ENCODE data around the gene ATMIN.

ATMIN gene

DNA sequence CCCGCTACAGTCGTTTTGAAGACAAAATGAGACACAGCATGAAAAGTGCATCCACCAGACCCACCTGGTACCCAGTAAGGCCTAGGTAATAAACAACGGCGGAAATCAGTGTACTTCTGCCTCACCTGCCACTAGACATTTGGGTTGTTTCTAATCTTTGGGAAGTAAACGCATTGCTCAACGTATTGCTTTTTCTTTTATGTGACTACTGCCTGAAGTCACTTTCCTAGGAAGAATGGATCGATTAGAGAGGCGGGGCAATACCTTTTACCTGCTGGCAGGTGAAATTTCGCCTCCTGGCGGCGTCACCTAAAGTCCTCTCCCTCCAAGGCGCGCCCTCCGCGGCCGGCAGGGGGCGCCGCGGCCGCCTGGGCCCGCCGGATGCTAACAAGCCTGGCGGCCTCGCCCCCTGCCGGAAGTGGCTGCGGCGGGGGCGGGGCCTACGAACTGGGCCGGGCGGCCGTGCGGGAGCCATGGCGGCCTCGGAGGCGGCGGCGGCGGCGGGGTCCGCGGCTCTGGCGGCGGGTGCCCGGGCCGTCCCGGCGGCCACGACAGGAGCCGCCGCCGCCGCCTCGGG is at the start of gene ATMIN:
Gene ATMIN, plus strand, starts transcription at position 445 of the 577 bp plus-strand sequence. Its CDS starts 29 bp downstream, at position 474.
- peak; percentile 61 to 97 (median 77) for DNase-seq
- intact Hi-C loops (cut with DNase I), result loop anchor here (1.0 to 5.0 kb wide), 4 partner anchors 28 to 162 kb away; partner anchors contain the start of genes C16orf46, CENPN and GCSH

- no peak for DNase-seq
- intact Hi-C loops (cut with DNase I), result no loop called here
Observed at GRCh38 chr16:80986557-80986956, 49.1 kb upstream of the ATMIN start.

- intact Hi-C loops (cut with DNase I), result no loop called here
- no peak for DNase-seq
Observed at GRCh38 chr16:80988756-80989155, 46.9 kb upstream of the ATMIN start.

DNA sequence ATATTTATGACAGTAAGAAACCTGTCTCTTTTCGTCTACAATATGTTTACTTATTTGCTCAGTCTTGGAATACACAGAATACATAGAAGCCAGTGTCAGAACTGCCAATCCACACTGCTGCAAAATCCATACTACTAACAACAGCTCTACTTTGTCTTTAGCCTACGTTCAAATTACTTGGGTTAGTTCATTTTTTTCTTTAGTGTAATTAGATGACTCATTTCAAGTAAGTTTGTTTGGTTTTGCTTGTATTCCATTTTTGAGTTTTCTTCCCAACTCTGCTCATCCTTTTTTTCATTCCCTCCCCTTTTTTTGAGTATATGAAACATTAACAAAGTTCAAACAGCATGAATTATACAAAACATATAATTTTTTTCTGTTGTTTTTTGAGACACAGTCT is 45.8 kb upstream of the ATMIN start:
- intact Hi-C loops (cut with DNase I), result no loop called here
- DNase-seq, result no peak

- DNase-seq, result no peak
- intact Hi-C loops (cut with DNase I), result no loop called here
Observed at GRCh38 chr16:80990577-80990976, 45.1 kb upstream of the ATMIN start.

DNA sequence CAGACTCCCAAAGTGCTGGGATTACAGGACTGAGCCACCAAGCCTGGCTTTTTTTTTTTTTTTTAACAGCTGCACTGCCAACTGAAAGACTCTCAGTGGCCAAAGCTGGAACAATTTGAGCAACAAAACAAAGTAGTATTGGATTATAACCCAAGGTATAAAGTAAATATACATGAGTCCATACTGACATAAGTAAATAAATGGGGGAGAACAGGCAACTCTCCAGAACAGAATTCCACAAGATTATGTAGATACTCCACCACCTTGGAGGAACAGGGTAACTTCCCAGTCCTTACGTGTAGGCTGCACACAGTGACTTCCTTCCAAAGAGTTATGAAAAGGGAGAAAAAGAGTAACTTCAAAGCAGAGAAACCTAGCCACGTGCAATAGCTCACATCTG is 44.7 kb upstream of the ATMIN start:
- DNase-seq, result no peak
- intact Hi-C loops (cut with DNase I), result no loop called here

- DNase-seq, result no peak
Observed at GRCh38 chr16:80991792-80992430, 43.7 kb upstream of the ATMIN start.

DNA sequence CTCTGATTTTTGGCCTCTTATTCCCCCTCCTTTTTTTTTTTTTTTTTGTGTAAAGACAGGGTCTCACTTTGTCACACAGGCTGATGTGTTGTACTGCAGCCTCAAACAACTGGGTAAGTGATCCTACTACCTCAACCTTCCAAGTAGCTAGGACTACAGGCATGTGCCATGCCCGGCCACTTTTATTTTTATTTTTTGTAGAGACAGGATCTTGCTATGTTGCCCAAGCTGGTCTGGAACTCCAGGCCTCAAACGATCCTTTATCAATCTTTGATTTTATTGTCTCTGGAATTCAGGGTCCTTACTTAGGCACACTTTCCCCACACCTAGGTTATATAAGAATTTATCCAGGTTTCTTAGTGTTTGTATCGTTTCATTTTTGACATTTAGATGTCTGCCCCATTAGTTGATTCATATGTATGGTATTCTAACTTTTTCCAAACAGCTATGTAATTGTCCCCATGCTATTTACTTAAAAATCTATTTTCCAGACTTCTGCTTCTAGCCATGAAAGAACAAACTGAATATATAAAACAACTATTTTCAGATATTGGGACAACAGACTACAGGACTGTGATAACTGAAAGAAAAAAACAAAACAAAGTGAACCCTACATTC is 42.9 kb upstream of the ATMIN start:
- intact Hi-C loops (cut with DNase I), result no loop called here
- no peak for DNase-seq

More at GRCh38 chr16:80991792-80992430, 43.7 kb upstream of the ATMIN start:
- intact Hi-C loops (cut with DNase I), result no loop called here

GRCh38 chr16:80993307-80993706 is 42.3 kb upstream of the ATMIN start:
- no peak for DNase-seq
- intact Hi-C loops (cut with DNase I), result no loop called here

DNA sequence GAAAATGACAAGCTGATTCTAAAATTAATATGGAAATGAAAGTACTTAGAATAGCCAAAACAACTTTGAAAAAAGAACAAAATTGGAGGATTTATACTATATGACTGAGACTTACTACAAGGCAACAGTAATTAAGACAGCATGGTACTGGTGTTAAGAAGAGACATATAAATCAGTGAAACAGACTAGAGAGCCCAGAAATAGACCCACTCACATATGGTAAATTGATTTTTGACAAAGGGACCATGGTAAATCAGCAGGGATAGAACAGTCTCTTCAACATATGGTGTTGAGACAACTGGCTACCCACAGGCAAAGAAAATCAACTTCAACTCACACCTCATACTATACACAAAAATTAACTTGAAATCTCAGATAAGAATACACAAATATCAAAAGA is 41.8 kb upstream of the ATMIN start:
- intact Hi-C loops (cut with DNase I), result no loop called here
- no peak for DNase-seq

DNA sequence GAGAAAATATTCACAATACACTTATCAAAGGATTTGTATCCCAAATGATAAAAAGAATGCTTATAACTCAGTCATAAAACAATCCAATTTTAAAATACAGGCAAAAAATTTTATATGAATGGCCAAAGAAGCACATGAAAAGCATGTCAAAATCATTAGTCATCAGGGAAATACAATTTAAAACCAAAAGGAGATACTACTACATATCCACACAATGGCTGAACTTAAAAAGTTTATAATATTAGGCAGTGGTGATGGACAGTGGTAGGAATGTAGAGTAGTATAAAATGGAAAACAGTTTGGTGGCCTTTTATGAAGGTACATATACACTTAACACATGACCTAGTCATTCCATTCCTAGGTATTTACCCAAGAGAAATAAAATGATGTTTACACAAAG is 41.2 kb upstream of the ATMIN start:
- DNase-seq, result no peak
- intact Hi-C loops (cut with DNase I), result no loop called here

GRCh38 chr16:80996688-80997138 is 38.9 kb upstream of the ATMIN start:
- intact Hi-C loops (cut with DNase I), result no loop called here
- no peak for DNase-seq

- intact Hi-C loops (cut with DNase I), result no loop called here
- DNase-seq, result no peak
Observed at GRCh38 chr16:80997139-80997798, 38.4 kb upstream of the ATMIN start.

DNA sequence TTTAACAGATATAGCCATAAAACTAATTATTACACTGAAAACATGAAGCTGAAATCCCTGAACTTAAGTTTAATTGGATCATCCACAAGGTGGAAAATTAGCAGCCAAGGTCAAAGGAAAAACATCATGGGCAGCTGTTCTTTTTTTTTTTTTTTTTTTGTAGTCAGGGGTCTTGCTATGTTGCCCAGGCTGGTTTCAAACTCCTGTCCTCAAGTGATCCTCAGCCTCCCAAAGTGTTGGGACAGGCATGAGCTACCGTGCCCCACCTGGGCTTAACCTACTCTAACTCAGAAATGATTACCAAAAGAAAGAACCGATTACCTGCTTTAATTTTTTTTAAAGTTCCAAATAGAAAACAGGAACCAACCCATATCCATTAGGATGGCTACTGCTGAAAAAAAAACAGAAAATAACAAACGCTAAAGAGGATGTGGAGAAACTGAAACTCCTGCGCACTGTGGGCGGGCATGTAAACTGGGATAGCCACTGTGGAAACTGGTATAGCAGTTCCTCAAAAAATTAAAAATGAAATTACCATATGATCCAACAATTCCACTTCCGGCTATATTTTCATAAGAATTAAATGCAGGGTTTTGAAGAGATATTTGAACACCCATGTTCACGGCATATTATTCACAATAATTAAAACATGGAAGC is 37.5 kb upstream of the ATMIN start:
- intact Hi-C loops (cut with DNase I), result no loop called here
- no peak for DNase-seq

GRCh38 chr16:81000873-81001272 is 34.8 kb upstream of the ATMIN start:
- intact Hi-C loops (cut with DNase I), result loop anchor here (10.0 kb wide), 1 partner anchor 314 kb away; the partner anchor contains the start of gene GAN
- DNase-seq, result no peak

DNA sequence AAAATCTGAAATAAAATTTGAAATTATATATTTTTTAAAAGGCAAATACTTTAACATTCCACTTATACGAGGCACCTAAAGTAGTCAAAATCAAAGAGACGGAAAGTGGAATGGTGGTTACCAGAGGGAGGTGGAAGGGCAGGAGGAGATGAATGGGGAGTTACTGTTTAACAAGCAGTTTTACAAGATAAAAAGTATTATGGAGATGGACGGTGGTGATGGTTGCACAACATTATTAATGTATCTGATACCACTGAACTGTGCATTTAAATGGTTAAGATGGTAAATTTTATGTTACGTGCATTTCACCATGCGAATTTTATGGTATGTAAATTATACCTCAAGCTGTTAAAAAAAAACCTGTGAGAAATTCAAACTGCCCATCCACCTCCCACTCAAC is 34.3 kb upstream of the ATMIN start:
- no peak for DNase-seq
- intact Hi-C loops (cut with DNase I), result loop anchor here (10.0 kb wide), 1 partner anchor 313 kb away; the partner anchor contains the start of gene GAN

DNA sequence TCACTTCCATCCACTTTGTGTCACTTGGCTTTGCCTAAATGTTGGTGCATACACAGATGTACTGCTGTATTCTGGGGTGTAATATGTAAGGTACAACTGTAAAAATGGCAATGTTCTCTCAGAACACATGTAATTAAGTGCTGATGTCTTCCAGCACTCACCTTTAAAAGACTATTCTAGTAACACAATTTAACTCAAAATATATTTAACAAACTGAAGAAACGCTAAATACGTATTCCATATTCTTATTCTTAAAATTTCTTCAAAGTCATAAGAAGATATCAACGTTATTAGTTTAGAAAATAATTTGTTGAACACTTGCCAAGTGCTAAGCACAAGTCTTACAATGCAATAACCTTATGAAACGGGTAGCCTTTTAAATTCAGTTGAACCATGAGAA is 32.6 kb upstream of the ATMIN start:
- intact Hi-C loops (cut with DNase I), result loop anchor here (10.0 kb wide), 1 partner anchor 312 kb away; the partner anchor contains the start of gene GAN

GRCh38 chr16:81003610-81004460 is 31.8 kb upstream of the ATMIN start:
- no peak for DNase-seq
- intact Hi-C loops (cut with DNase I), result loop anchor here (1.0 to 10.0 kb wide), 3 partner anchors 73 to 311 kb away; partner anchors contain the start of genes C16orf46 and GAN

More for the DNA sequence above, 32.6 kb upstream of the ATMIN start:
- no peak for DNase-seq

DNA sequence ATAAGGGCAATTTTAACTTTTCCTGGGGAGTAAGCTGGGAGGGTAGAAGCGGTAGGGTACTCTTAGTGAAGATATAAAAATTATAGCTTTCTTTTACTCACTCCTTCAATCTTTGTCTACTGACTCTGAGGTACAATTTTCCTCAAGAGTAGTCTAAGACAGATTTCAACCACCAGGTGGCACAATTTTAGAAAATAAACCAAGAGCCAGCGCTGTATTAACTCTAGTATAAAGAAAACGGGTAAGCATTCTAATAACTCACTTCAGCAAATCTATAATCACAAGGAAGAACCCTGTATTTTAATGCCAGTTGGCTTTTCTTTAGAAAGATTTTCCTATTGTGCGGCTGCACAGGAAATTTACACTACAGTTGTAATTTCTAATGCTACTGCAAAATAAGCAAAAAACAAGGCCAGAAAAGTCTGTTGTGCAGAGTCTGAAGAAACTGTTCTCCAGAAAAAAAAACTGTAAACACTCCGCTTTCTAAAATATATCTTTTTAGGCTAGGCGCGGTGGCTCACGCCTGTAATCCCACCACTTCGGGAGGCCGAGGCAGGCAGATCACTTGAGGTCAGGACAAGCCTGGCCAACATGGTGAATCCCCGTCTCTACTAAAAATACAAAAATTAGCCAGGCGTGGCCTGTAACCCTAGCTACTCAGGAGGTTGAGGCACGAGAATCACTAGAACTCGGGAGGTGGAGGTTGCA is 30.8 kb upstream of the ATMIN start:
- intact Hi-C loops (cut with DNase I), result loop anchor here (1.0 to 10.0 kb wide), 3 partner anchors 72 to 310 kb away; partner anchors contain the start of genes C16orf46 and GAN
- no peak for DNase-seq

All from posterior cingulate gyrus (tissue), 11 donors.